Measurements from ENCODE around the gene AHR.
"Not testable (repeated sequence)": the region's sequence is repeated elsewhere in the genome, so short reads cannot be mapped to it uniquely, and the experiment has no call there.

Gene AHR

DNA sequence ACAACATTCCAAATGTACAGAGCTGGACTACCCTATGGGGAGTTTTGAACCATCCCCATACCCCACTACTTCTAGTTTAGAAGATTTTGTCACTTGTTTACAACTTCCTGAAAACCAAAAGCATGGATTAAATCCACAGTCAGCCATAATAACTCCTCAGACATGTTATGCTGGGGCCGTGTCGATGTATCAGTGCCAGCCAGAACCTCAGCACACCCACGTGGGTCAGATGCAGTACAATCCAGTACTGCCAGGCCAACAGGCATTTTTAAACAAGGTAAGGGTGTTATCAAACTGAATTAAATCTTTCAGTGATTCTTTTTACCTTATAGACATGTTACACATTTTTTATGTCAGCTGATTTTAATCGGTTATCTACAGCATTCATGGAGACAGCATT is 41.5 kb downstream of the AHR start:
- no peak for DNase-seq
- peaks cover 0 to 4% of the 10 kb centered on the region in 2 experiments for H3K36me3 ChIP-seq (ENCODE audit: control insufficient read depth in 1 of 2, insufficient read depth in 2 of 2, low read length in 2 of 2)
- H3K23ac ChIP-seq (ENCODE audit: low read length), result no peak overlapping the region
- H3K79me1 ChIP-seq (ENCODE audit: low read length), result no peaks in the 10 kb centered on the region
- no peak overlapping the region for H4K8ac ChIP-seq (ENCODE audit: low read depth, low read length)
- no peak overlapping the region for H4K91ac ChIP-seq (ENCODE audit: low read depth, low read length)
- H3K4me1 ChIP-seq (ENCODE audit: control insufficient read depth in 1 of 2, insufficient read depth in 2 of 2, low read length in 2 of 2), result no peaks in the 10 kb centered on the region
- H2BK12ac ChIP-seq (ENCODE audit: low read length), result no peak overlapping the region
- H3K4me2 ChIP-seq (ENCODE audit: low read length), result no peak overlapping the region
- no peak overlapping the region for H3K4ac ChIP-seq (ENCODE audit: low read depth, low read length)
- no peak overlapping the region for H3K18ac ChIP-seq (ENCODE audit: low read length)
- H4K12ac ChIP-seq (ENCODE audit: low read depth, low read length), result no peak overlapping the region
- H3K14ac ChIP-seq (ENCODE audit: low read length), result no peak overlapping the region
- no peaks in the 10 kb centered on the region for H3K27me3 ChIP-seq (ENCODE audit: insufficient read depth, low read length)
- no peak overlapping the region for H3K4me3 ChIP-seq (ENCODE audit: low read depth, low read length)
- no peaks in the 10 kb centered on the region for H3K9me3 ChIP-seq (ENCODE audit: insufficient read depth, low read depth, low read length)
- no peak overlapping the region for H3K9ac ChIP-seq (ENCODE audit: low read length)
- no CpG with 5 or more reads among the region's 4 CpGs for WGBS (ENCODE audit: extremely low coverage, insufficient coverage, insufficient read length)
- no peak overlapping the region for H2BK120ac ChIP-seq (ENCODE audit: insufficient read depth, low read length, poor library complexity)
- no peaks in the 10 kb centered on the region for H3K79me2 ChIP-seq (ENCODE audit: control insufficient read depth, insufficient read depth, low read length, poor library complexity)
- H3K27ac ChIP-seq (ENCODE audit: low read depth, low read length), result no peak overlapping the region
- H2AFZ ChIP-seq (ENCODE audit: insufficient read depth, low read length, poor library complexity), result no peak overlapping the region
- H2BK5ac ChIP-seq (ENCODE audit: low read depth, low read length, poor library complexity), result no peak overlapping the region
- no peak overlapping the region for H2AK5ac ChIP-seq (ENCODE audit: low read length)

DNA sequence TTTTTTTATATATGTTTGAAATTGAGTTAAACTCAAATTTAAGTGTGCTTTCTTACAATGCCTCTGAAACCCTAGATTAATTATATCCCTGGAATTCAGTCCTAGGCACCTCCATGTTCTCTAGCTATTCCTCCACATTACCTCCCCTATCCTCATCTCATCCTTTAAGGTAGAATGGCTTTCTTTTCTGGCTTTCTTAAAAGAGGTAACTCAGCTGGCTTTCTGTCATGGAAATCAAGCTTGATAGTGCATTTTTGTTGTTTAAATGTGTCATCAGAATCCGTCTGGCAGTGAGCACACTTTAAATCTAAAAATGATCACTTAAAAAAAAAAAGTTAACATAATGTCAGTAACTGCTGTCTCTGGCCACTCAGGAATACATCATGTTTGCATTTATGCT is 42.2 kb downstream of the AHR start:
- Histone ChIP-seq H2BK5ac (ENCODE audit: low read depth, low read length, poor library complexity) (no peak overlapping the region), H3K9ac (ENCODE audit: low read length) (no peak overlapping the region), H3K79me2 (ENCODE audit: control insufficient read depth, insufficient read depth, low read length, poor library complexity) (no peaks in the 10 kb centered on the region), H3K4me3 (ENCODE audit: low read depth, low read length) (no peak overlapping the region), H3K36me3 (ENCODE audit: control insufficient read depth in 1 of 2, insufficient read depth in 2 of 2, low read length in 2 of 2) (peaks cover 0 to 4% of the 10 kb centered on the region in 2 experiments), H3K23ac (ENCODE audit: low read length) (no peak overlapping the region), H3K14ac (ENCODE audit: low read length) (no peak overlapping the region), H3K18ac (ENCODE audit: low read length) (no peak overlapping the region), H2AK5ac (ENCODE audit: low read length) (no peak overlapping the region), H4K8ac (ENCODE audit: low read depth, low read length) (no peak overlapping the region), H2BK120ac (ENCODE audit: insufficient read depth, low read length, poor library complexity) (no peak overlapping the region), H3K4ac (ENCODE audit: low read depth, low read length) (no peak overlapping the region), H3K79me1 (ENCODE audit: low read length) (no peaks in the 10 kb centered on the region), H3K27me3 (ENCODE audit: insufficient read depth, low read length) (no peaks in the 10 kb centered on the region), H2AFZ (ENCODE audit: insufficient read depth, low read length, poor library complexity) (no peak overlapping the region), H3K9me3 (ENCODE audit: insufficient read depth, low read depth, low read length) (no peaks in the 10 kb centered on the region), H4K12ac (ENCODE audit: low read depth, low read length) (no peak overlapping the region), H4K91ac (ENCODE audit: low read depth, low read length) (no peak overlapping the region), H2BK12ac (ENCODE audit: low read length) (no peak overlapping the region), H3K4me1 (ENCODE audit: control insufficient read depth in 1 of 2, insufficient read depth in 2 of 2, low read length in 2 of 2) (no peaks in the 10 kb centered on the region), H3K27ac (ENCODE audit: low read depth, low read length) (no peak overlapping the region), H3K4me2 (ENCODE audit: low read length) (no peak overlapping the region)
- no CpG with 5 or more reads among the region's 1 CpG for WGBS (ENCODE audit: extremely low coverage, insufficient coverage, insufficient read length)
- no peak for DNase-seq

DNA sequence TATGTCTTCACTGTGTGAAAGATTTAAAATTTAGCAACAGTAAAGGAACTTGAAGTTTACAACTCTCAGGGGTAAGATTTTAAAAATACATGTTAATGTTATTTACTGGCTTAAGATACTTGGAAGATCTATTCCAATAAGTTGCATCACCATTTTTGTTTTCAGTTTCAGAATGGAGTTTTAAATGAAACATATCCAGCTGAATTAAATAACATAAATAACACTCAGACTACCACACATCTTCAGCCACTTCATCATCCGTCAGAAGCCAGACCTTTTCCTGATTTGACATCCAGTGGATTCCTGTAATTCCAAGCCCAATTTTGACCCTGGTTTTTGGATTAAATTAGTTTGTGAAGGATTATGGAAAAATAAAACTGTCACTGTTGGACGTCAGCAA is 44.3 kb downstream of the AHR start:
- Histone ChIP-seq H3K4me1 (ENCODE audit: control insufficient read depth in 1 of 2, insufficient read depth in 2 of 2, low read length in 2 of 2) (no peaks in the 10 kb centered on the region), H3K18ac (ENCODE audit: low read length) (no peak overlapping the region), H3K79me2 (ENCODE audit: control insufficient read depth, insufficient read depth, low read length, poor library complexity) (no peaks in the 10 kb centered on the region), H2BK120ac (ENCODE audit: insufficient read depth, low read length, poor library complexity) (no peak overlapping the region), H2AFZ (ENCODE audit: insufficient read depth, low read length, poor library complexity) (no peak overlapping the region), H3K4me3 (ENCODE audit: low read depth, low read length) (no peak overlapping the region), H4K8ac (ENCODE audit: low read depth, low read length) (no peak overlapping the region), H3K4ac (ENCODE audit: low read depth, low read length) (no peak overlapping the region), H2BK12ac (ENCODE audit: low read length) (no peak overlapping the region), H3K4me2 (ENCODE audit: low read length) (no peak overlapping the region), H4K91ac (ENCODE audit: low read depth, low read length) (no peak overlapping the region), H2AK5ac (ENCODE audit: low read length) (no peak overlapping the region), H3K9ac (ENCODE audit: low read length) (no peak overlapping the region), H4K12ac (ENCODE audit: low read depth, low read length) (no peak overlapping the region), H3K27me3 (ENCODE audit: insufficient read depth, low read length) (no peaks in the 10 kb centered on the region), H3K79me1 (ENCODE audit: low read length) (no peaks in the 10 kb centered on the region), H2BK5ac (ENCODE audit: low read depth, low read length, poor library complexity) (no peak overlapping the region), H3K23ac (ENCODE audit: low read length) (no peak overlapping the region), H3K9me3 (ENCODE audit: insufficient read depth, low read depth, low read length) (no peaks in the 10 kb centered on the region), H3K14ac (ENCODE audit: low read length) (no peak overlapping the region), H3K27ac (ENCODE audit: low read depth, low read length) (no peak overlapping the region), H3K36me3 (ENCODE audit: control insufficient read depth in 1 of 2, insufficient read depth in 2 of 2, low read length in 2 of 2) (peaks cover 0 to 4% of the 10 kb centered on the region in 2 experiments)
- WGBS (ENCODE audit: extremely low coverage, insufficient coverage, insufficient read length), result no CpG with 5 or more reads among the region's 2 CpGs
- no peak for DNase-seq

DNA sequence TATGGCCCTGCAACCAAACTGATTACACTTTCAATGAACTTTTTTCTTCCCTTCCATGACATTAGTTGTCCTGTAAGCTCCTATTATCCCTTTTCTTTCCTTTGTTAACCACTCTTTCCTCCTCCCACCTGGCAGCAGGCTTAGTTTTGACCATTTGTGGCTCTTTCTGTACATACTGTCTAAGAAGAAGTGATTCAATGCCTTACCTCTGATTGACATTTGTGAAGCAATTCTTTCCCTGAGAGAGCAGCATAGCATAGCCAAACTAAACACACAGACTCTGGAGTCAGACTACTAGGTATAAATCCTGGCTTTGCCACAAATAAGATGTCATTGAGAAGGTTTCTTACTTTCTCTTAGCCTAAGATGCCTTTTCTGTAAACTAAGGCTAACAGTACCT is 48.9 kb downstream of the AHR start:
- Histone ChIP-seq H4K91ac (ENCODE audit: low read depth, low read length) (no peak overlapping the region), H3K27me3 (ENCODE audit: insufficient read depth, low read length) (no peaks in the 10 kb centered on the region), H3K18ac (ENCODE audit: low read length) (no peak overlapping the region), H4K12ac (ENCODE audit: low read depth, low read length) (no peak overlapping the region), H3K27ac (ENCODE audit: low read depth, low read length) (no peak overlapping the region), H3K4ac (ENCODE audit: low read depth, low read length) (no peak overlapping the region), H2AFZ (ENCODE audit: insufficient read depth, low read length, poor library complexity) (no peak overlapping the region), H2AK5ac (ENCODE audit: low read length) (no peak overlapping the region), H2BK12ac (ENCODE audit: low read length) (no peak overlapping the region), H3K23ac (ENCODE audit: low read length) (no peak overlapping the region), H3K9me3 (ENCODE audit: insufficient read depth, low read depth, low read length) (no peaks in the 10 kb centered on the region), H3K4me1 (ENCODE audit: control insufficient read depth in 1 of 2, insufficient read depth in 2 of 2, low read length in 2 of 2) (no peaks in the 10 kb centered on the region), H3K4me3 (ENCODE audit: low read depth, low read length) (no peak overlapping the region), H2BK120ac (ENCODE audit: insufficient read depth, low read length, poor library complexity) (no peak overlapping the region), H3K4me2 (ENCODE audit: low read length) (no peak overlapping the region), H3K14ac (ENCODE audit: low read length) (no peak overlapping the region), H3K9ac (ENCODE audit: low read length) (no peak overlapping the region), H3K79me2 (ENCODE audit: control insufficient read depth, insufficient read depth, low read length, poor library complexity) (no peaks in the 10 kb centered on the region), H2BK5ac (ENCODE audit: low read depth, low read length, poor library complexity) (no peak overlapping the region), H3K79me1 (ENCODE audit: low read length) (no peaks in the 10 kb centered on the region), H3K36me3 (ENCODE audit: control insufficient read depth in 1 of 2, insufficient read depth in 2 of 2, low read length in 2 of 2) (no peaks in the 10 kb centered on the region), H4K8ac (ENCODE audit: low read depth, low read length) (no peak overlapping the region)
- DNase-seq, result no peak

DNA sequence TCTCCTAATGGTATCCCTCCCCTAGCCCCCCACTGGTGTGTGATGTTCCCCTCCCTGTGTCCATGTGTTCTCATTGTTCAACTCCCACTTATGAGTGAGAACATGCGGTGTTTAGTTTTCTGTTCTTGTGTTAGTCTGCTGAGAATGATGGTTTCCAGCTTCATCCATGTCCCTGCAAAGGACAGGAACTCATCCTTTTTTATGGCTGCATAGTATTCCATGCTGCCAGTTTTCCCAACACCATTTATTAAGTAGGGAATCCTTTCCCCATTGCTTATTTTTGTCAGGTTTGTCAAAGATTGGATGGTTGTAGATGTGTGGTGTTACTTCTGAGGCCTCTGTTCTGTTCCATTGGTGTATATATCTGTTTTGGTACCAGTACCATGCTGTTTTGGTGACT is 50.5 kb downstream of the AHR start:
- not testable (repeated sequence) for H3K36me3 ChIP-seq (ENCODE audit: control insufficient read depth in 1 of 2, insufficient read depth in 2 of 2, low read length in 2 of 2)

More for the DNA sequence above, 50.5 kb downstream of the AHR start:
- not testable (repeated sequence) for H3K4me2 ChIP-seq (ENCODE audit: low read length); H3K9ac ChIP-seq (ENCODE audit: low read length); H2BK120ac ChIP-seq (ENCODE audit: insufficient read depth, low read length, poor library complexity); H3K27ac ChIP-seq (ENCODE audit: low read depth, low read length); H3K9me3 ChIP-seq (ENCODE audit: insufficient read depth, low read depth, low read length); H3K4me3 ChIP-seq (ENCODE audit: low read depth, low read length); H3K14ac ChIP-seq (ENCODE audit: low read length); H3K4ac ChIP-seq (ENCODE audit: low read depth, low read length); H3K23ac ChIP-seq (ENCODE audit: low read length); H4K91ac ChIP-seq (ENCODE audit: low read depth, low read length); H3K27me3 ChIP-seq (ENCODE audit: insufficient read depth, low read length); DNase-seq; H4K12ac ChIP-seq (ENCODE audit: low read depth, low read length); H4K8ac ChIP-seq (ENCODE audit: low read depth, low read length); H2BK5ac ChIP-seq (ENCODE audit: low read depth, low read length, poor library complexity); H3K18ac ChIP-seq (ENCODE audit: low read length); H3K4me1 ChIP-seq (ENCODE audit: control insufficient read depth in 1 of 2, insufficient read depth in 2 of 2, low read length in 2 of 2); H2AK5ac ChIP-seq (ENCODE audit: low read length); H3K79me1 ChIP-seq (ENCODE audit: low read length); H2BK12ac ChIP-seq (ENCODE audit: low read length); H3K79me2 ChIP-seq (ENCODE audit: control insufficient read depth, insufficient read depth, low read length, poor library complexity); H2AFZ ChIP-seq (ENCODE audit: insufficient read depth, low read length, poor library complexity)
- WGBS (ENCODE audit: extremely low coverage, insufficient coverage, insufficient read length), result no CpG with 5 or more reads among the region's 1 CpG
